ENCODE data around the gene ERBIN.
"Not testable (repeated sequence)": the region's sequence is repeated elsewhere in the genome, so short reads cannot be mapped to it uniquely, and the experiment has no call there.

Gene ERBIN

GRCh38 chr5:65926276-65926783 lies at the start of gene ERBIN:
Gene ERBIN (plus strand): TSS chr5:65926575. CDS start chr5:65992719, 66,144 bp downstream.
- no peak for DNase-seq

- DNase-seq: no peak
These were observed 49.4 kb upstream of the ERBIN start for GRCh38 chr5:65876970-65877369.

GRCh38 chr5:65879668-65880256 lies 46.6 kb upstream of the ERBIN start:
- not testable (repeated sequence) for DNase-seq

GRCh38 chr5:65880496-65881072 lies 45.8 kb upstream of the ERBIN start:
- no peak for DNase-seq

- no peak for DNase-seq
These were observed 44.1 kb upstream of the ERBIN start for GRCh38 chr5:65882278-65882677.

- no peak for DNase-seq
These were observed 42.9 kb upstream of the ERBIN start for GRCh38 chr5:65883461-65883860.

- no peak for DNase-seq
These were observed 40.0 kb upstream of the ERBIN start for GRCh38 chr5:65886387-65886786.

- DNase-seq: not testable (repeated sequence)
These were observed 34.4 kb upstream of the ERBIN start for GRCh38 chr5:65892024-65892423.

GRCh38 chr5:65892801-65893200 lies 33.6 kb upstream of the ERBIN start:
- DNase-seq: no peak

- no peak for DNase-seq
These were observed 32.5 kb upstream of the ERBIN start for GRCh38 chr5:65893749-65894430.

- DNase-seq: no peak
These were observed 30.5 kb upstream of the ERBIN start for GRCh38 chr5:65895891-65896290.

- DNase-seq: no peak
These were observed 25.6 kb upstream of the ERBIN start for GRCh38 chr5:65900746-65901145.

- no peak for DNase-seq
These were observed 24.3 kb upstream of the ERBIN start for GRCh38 chr5:65902104-65902503.

- no peak for DNase-seq
These were observed 22.8 kb upstream of the ERBIN start for GRCh38 chr5:65903581-65903980.

GRCh38 chr5:65906256-65906655 lies 20.1 kb upstream of the ERBIN start:
- no peak for DNase-seq

- no peak for DNase-seq
These were observed 19.2 kb upstream of the ERBIN start for GRCh38 chr5:65907135-65907534.

- DNase-seq: no peak
These were observed 15.7 kb upstream of the ERBIN start for GRCh38 chr5:65910711-65911110.

- no peak for DNase-seq
These were observed 14.1 kb upstream of the ERBIN start for GRCh38 chr5:65912311-65912710.

GRCh38 chr5:65913519-65913918 lies 12.9 kb upstream of the ERBIN start:
- no peak for DNase-seq

GRCh38 chr5:65914641-65915196 lies 11.7 kb upstream of the ERBIN start:
- DNase-seq: no peak

GRCh38 chr5:65915661-65916060 lies 10.7 kb upstream of the ERBIN start:
- DNase-seq: not testable (repeated sequence)

GRCh38 chr5:65916066-65916465 lies 10.3 kb upstream of the ERBIN start:
- DNase-seq: no peak

GRCh38 chr5:65916636-65917035 lies 9.7 kb upstream of the ERBIN start:
- DNase-seq: no peak

GRCh38 chr5:65919773-65920172 lies 6.6 kb upstream of the ERBIN start:
- DNase-seq: no peak
